OCI-LY1 (cell line): Measurements from ENCODE around the gene AP2A1.

Experiments used
- H2AFZ ChIP-seq: fragments of 200-600 bp; sonication (generic), shearing (Covaris generic); 2 replicates; pipeline ENCODE4 v1.6.0; 2014; ENCODE audit warnings: antibody characterized with exemption, mild to moderate bottlenecking, low read length
- H3F3A ChIP-seq: fragments of 200-600 bp; sonication (generic), shearing (Covaris generic); 2 replicates; pipeline ENCODE4 v1.6.0; 2014; ENCODE audit warnings: mild to moderate bottlenecking, antibody characterized with exemption, low read length, moderate library complexity; ENCODE audit not compliant: insufficient read depth
- H3K27ac ChIP-seq: fragments of 200-600 bp; sonication (generic); 2 replicates; pipeline ENCODE4 v1.5.1; 2014; ENCODE audit warnings: low read length, mixed run types, mild to moderate bottlenecking, low read depth; ENCODE audit not compliant: poor library complexity, severe bottlenecking
- H3K27me3 ChIP-seq: fragments of 200-600 bp; sonication (generic); 2 replicates; pipeline ENCODE4 v1.6.0; 2014; ENCODE audit warnings: antibody characterized with exemption, mild to moderate bottlenecking, low read length, moderate library complexity; ENCODE audit not compliant: insufficient read depth
- H3K36me3 ChIP-seq: fragments of 200-600 bp; sonication (generic); 2 replicates; pipeline ENCODE4 v1.6.1; 2014; ENCODE audit warnings: mild to moderate bottlenecking, antibody characterized with exemption, low read length, moderate library complexity, mixed read lengths; ENCODE audit not compliant: insufficient read depth
- H3K4me1 ChIP-seq: fragments of 200-600 bp; sonication (generic); 2 replicates; pipeline ENCODE4 v1.5.1; 2014; ENCODE audit warnings: mild to moderate bottlenecking, low read length, moderate library complexity; ENCODE audit not compliant: insufficient read depth, severe bottlenecking
- H3K4me2 ChIP-seq: fragments of 200-600 bp; sonication (generic), shearing (Covaris generic); 2 replicates; pipeline ENCODE4 v1.6.1; 2014; ENCODE audit warnings: low read length
- H3K4me3 ChIP-seq: fragments of 200-600 bp; sonication (generic); 2 replicates; pipeline ENCODE4 v1.5.1; 2014; ENCODE audit warnings: low read length, low read depth, mild to moderate bottlenecking, mixed read lengths; ENCODE audit not compliant: poor library complexity, severe bottlenecking
- H3K79me2 ChIP-seq: fragments of 200-600 bp; shearing (Covaris generic); 2 replicates; pipeline ENCODE4 v1.6.1; 2016; ENCODE audit warnings: mixed run types, low read length, mixed read lengths; ENCODE audit not compliant: insufficient read depth
- H3K9ac ChIP-seq: fragments of 200-600 bp; sonication (generic), shearing (Covaris generic); 2 replicates; pipeline ENCODE4 v1.6.1; 2014; ENCODE audit warnings: mild to moderate bottlenecking, low read length, mixed read lengths
- H3K9me2 ChIP-seq: fragments of 200-600 bp; sonication (generic), shearing (Covaris generic); 2 replicates; pipeline ENCODE4 v1.6.1; 2014; ENCODE audit warnings: low read depth, mild to moderate bottlenecking, low read length, mixed read lengths
- H3K9me3 ChIP-seq: fragments of 200-600 bp; shearing (Covaris generic); 2 replicates; pipeline ENCODE4 v1.6.1; 2014; ENCODE audit warnings: low read length, mixed read lengths
- H4K20me1 ChIP-seq: fragments of 200-600 bp; sonication (generic), shearing (Covaris generic); 2 replicates; pipeline ENCODE4 v1.6.0; 2016; ENCODE audit warnings: mild to moderate bottlenecking, low read length; ENCODE audit not compliant: insufficient read depth
- CTCF ChIP-seq: fragments of 200-600 bp; sonication (generic), shearing (Covaris generic); IDR thresholded peaks from 2 replicates; pipeline ENCODE4 v1.5.1; 2017; ENCODE audit warnings: mild to moderate bottlenecking, antibody characterized with exemption, low read length, moderate library complexity, mixed read lengths
- EZH2 ChIP-seq: fragments of 200-600 bp; sonication (generic), shearing (Covaris generic); IDR thresholded peaks from 2 replicates; pipeline ENCODE4 v1.8.0; 2017; ENCODE audit warnings: borderline replicate concordance, mixed run types, mild to moderate bottlenecking, antibody characterized with exemption, low read length, moderate library complexity, mixed read lengths

The AP2A1 gene

DNA sequence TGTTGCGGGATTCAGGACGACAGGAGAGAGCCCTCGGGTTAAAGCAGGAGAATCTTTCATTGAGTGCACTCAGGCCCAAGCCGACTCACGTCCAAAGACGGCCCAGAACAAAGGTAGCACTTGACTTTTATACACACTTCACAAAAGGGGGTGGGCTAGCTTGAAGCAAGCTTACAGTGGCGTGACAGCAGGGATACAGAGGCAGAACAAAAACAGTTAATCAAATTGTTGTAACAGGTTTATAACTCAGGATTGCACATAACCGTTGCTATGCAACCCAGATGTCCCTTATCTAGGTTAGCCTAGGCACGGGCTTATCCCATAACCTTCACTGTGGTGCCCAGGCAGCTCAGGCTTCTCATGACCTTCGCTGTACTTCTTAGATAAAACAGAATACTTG is 53.3 kb downstream of the AP2A1 start:
- Histone ChIP-seq H3K27me3 (no peaks in the 10 kb centered on the region), H3K4me2 (peak overlapping the region; percentile 88), H2AFZ (no peak overlapping the region), H3F3A (no peaks in the 10 kb centered on the region), H3K9me3 (no peaks in the 10 kb centered on the region), H3K9me2 (no peaks in the 10 kb centered on the region), H4K20me1 (no peaks in the 10 kb centered on the region), H3K79me2 (peaks cover 44% of the 10 kb centered on the region), H3K27ac (peak overlapping the region; percentile 99), H3K4me1 (peaks cover 64% of the 10 kb centered on the region), H3K36me3 (peaks cover 50% of the 10 kb centered on the region), H3K9ac (peak overlapping the region; percentile 100), H3K4me3 (peak overlapping the region; percentile 99)
- TF ChIP-seq CTCF (no peak), EZH2 (no peak)

- Histone ChIP-seq H3K9me3 (no peaks in the 10 kb centered on the region), H3K79me2 (peaks cover 59% of the 10 kb centered on the region), H3K36me3 (peaks cover 81% of the 10 kb centered on the region), H3K4me3 (peak overlapping the region; percentile 42), H3K27me3 (no peaks in the 10 kb centered on the region), H3K4me2 (peak overlapping the region; percentile 60), H2AFZ (no peak overlapping the region), H3F3A (no peaks in the 10 kb centered on the region), H3K9ac (peak overlapping the region; percentile 70), H3K9me2 (no peaks in the 10 kb centered on the region), H4K20me1 (no peaks in the 10 kb centered on the region), H3K27ac (peak overlapping the region; percentile 99), H3K4me1 (peaks cover 84% of the 10 kb centered on the region)
- no peak for TF ChIP-seq CTCF
- TF ChIP-seq EZH2: no peak
Observed at GRCh38 chr19:49823472-49823871, 56.7 kb downstream of the AP2A1 start.

- H3F3A ChIP-seq: no peaks in the 10 kb centered on the region
- no peaks in the 10 kb centered on the region for H3K9me3 ChIP-seq
- H3K27me3 ChIP-seq: no peaks in the 10 kb centered on the region
- no peaks in the 10 kb centered on the region for H4K20me1 ChIP-seq
- H3K79me2 ChIP-seq: peaks cover 47% of the 10 kb centered on the region
- no peaks in the 10 kb centered on the region for H3K9me2 ChIP-seq
- H3K4me1 ChIP-seq: peaks cover 90% of the 10 kb centered on the region
- H3K36me3 ChIP-seq: peaks cover 89% of the 10 kb centered on the region
- peak overlapping the region; percentile 42 for H3K4me3 ChIP-seq
- peak overlapping the region; percentile 70; the same call in 1 of the 2 replicates for H3K9ac ChIP-seq
- no peak for TF ChIP-seq CTCF
- no peak overlapping the region for H2AFZ ChIP-seq
- H3K4me2 ChIP-seq: peak overlapping the region; percentile 60; the same call in 1 of the 2 replicates
- peak overlapping the region; percentile 99 for H3K27ac ChIP-seq
Observed at GRCh38 chr19:49824662-49825061, 57.9 kb downstream of the AP2A1 start.
